Measurements from ENCODE around the gene TMEM165.

- no peak for TF ChIP-seq CTCF (IDR thresholded peaks at IDR 0.05; ENCODE audit: low read length)
- TF ChIP-seq EZH2 (IDR thresholded peaks at IDR 0.05; ENCODE audit: borderline replicate concordance, low read length): no peak
These were observed 12.0 kb downstream of the TMEM165 start for GRCh38 chr4:55407764-55408163.
